Measurements from ENCODE around the gene DTNB.
"Not testable (repeated sequence)": the region's sequence is repeated elsewhere in the genome, so short reads cannot be mapped to it uniquely, and the experiment has no call there.

DTNB gene

DNA sequence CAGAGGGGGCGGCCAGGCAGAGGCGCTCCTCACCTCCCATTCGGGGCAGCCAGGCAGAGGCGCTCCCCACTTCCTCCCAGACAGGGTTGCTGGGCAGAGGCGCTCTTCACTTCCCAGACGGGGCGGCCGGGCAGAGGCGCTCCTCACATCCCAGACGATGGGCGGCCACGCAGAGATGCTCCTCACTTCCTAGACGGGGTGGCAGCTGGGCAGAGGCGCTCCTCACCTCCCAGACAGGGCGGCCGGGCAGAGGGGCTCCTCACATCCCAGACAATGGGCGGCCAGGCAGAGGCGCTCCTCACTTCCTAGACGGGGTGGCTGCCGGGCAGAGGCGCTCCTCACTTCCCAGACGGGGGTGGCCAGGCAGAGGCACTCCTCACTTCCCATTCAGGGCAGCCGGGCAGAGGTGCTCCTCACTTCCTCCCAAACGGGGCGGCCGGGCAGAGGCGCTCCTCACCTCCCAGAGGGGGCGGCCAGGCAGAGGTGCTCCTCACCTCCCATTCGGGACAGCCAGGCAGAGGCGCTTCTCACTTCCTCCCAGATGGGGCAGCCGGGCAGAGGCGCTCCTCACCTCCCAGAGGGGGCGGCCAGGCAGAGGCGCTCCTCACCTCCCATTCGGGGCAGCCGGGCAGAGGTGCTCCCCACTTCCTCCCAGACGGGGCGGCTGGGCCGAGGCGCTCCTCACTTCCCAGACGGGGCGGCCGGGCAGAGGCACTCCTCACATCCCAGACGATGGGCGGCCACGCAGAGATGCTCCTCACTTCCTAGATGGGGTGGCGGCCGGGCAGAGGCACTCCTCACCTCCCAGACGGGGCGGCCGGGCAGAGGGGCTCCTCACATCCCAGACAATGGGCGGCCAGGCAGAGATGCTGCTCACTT, 137.7 kb downstream of the DTNB start:
- H3K27ac ChIP-seq (ENCODE audit: low read length); H3K9me3 ChIP-seq (ENCODE audit: insufficient read depth, low read depth, low read length); H3K27me3 ChIP-seq (ENCODE audit: insufficient read depth, low read length); H3K4me1 ChIP-seq (ENCODE audit: insufficient read depth, low read length); H3K36me3 ChIP-seq (ENCODE audit: insufficient read depth, low read depth, low read length); H3K9ac ChIP-seq (ENCODE audit: low read depth, low read length); H3K4me3 ChIP-seq (ENCODE audit: low read length): not testable (repeated sequence)

DNA sequence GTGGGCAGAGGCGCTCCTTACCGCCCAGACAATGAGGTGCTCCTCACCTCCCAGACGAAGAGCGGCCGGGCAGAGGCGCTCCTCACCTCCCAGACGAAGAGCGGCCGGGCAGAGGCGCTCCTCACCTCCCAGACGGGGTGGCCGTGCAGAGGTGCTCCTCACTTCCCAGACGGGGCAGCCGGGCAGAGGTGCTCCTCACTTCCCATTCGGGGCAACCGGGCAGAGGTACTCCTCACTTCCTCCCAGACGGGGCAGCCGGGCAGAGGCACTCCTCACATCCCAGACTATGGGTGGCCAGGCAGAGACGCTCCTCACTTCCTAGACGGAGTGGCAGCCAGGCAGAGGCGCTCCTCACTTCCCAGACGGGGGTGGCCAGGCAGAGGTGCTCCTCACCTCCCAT, 138.4 kb downstream of the DTNB start:
- H3K4me1 ChIP-seq (ENCODE audit: insufficient read depth, low read length); H3K36me3 ChIP-seq (ENCODE audit: insufficient read depth, low read depth, low read length); H3K27me3 ChIP-seq (ENCODE audit: insufficient read depth, low read length); H3K27ac ChIP-seq (ENCODE audit: low read length); H3K9me3 ChIP-seq (ENCODE audit: insufficient read depth, low read depth, low read length); H3K4me3 ChIP-seq (ENCODE audit: low read length); H3K9ac ChIP-seq (ENCODE audit: low read depth, low read length): not testable (repeated sequence)

DNA sequence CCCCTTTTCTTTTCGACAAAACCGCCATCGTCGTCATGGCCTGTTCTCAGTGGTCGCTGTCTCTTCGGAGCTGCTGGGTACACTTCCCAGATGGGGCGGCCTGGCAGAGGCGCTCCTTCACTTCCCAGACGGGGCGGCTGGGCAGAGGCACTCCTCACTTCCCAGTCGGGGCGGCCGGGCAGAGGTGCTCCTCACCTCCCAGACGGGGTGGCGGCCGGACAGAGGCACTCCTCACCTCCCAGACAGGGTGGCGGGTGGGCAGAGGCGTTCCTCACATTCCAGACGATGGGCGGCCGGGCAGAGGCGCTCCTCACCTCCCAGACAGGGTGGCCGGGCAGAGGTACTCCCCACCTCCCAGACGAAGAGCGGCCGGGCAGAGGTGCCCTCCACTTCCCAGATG, 138.9 kb downstream of the DTNB start:
- no peak overlapping the region for H3K4me3 ChIP-seq (ENCODE audit: low read length)
- no peak overlapping the region for H3K9ac ChIP-seq (ENCODE audit: low read depth, low read length)
- H3K4me1 ChIP-seq (ENCODE audit: insufficient read depth, low read length): no peaks in the 10 kb centered on the region
- H3K36me3 ChIP-seq (ENCODE audit: insufficient read depth, low read depth, low read length): no peaks in the 10 kb centered on the region; the same call in 1 of the 2 replicates
- no peaks in the 10 kb centered on the region for H3K27me3 ChIP-seq (ENCODE audit: insufficient read depth, low read length)
- peaks cover 8% of the 10 kb centered on the region; the same call in 1 of the 2 replicates for H3K9me3 ChIP-seq (ENCODE audit: insufficient read depth, low read depth, low read length)
- H3K27ac ChIP-seq (ENCODE audit: low read length): no peak overlapping the region

DNA sequence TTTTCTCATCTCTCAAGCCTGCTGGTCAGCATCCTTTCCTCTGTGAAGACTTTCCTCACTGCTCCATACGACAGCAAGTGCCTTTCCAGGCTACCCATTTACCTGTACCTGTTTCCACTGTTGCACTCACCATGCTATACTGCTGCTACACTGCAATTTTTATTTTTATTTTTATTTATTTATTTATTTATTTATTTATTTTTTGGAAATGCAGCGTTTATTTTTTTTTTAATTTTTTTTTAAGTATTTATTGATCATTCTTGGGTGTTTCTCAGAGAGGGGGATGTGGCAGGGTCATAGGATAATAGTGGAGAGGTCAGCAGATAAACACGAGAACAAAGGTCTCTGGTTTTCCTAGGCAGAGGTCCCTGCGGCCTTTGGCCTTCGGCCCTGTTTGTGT, 139.6 kb downstream of the DTNB start:
- H3K27ac ChIP-seq (ENCODE audit: low read length); H3K9me3 ChIP-seq (ENCODE audit: insufficient read depth, low read depth, low read length); H3K4me3 ChIP-seq (ENCODE audit: low read length); H3K9ac ChIP-seq (ENCODE audit: low read depth, low read length); H3K27me3 ChIP-seq (ENCODE audit: insufficient read depth, low read length); H3K36me3 ChIP-seq (ENCODE audit: insufficient read depth, low read depth, low read length); H3K4me1 ChIP-seq (ENCODE audit: insufficient read depth, low read length): not testable (repeated sequence)

DNA sequence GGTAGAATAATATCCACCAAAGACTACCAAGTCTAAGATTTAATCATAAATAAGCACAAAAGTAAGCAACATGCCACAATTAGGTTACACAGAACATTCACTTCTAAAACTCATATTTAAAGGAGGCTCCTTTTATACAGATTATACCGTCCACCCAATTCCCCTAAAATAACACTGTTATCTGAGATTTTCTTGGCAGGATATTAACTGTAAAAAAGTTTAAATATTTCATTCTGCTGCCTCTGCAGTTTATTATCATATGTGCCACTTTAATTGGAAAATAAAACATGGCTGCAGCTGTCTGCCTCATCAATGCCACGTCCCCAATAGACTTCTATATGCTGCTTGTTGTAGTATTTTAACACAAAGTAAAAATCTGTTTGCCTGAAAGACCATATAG, 140.9 kb downstream of the DTNB start:
- H3K27ac ChIP-seq (ENCODE audit: low read length): no peak overlapping the region
- H3K27me3 ChIP-seq (ENCODE audit: insufficient read depth, low read length): no peaks in the 10 kb centered on the region
- H3K4me1 ChIP-seq (ENCODE audit: insufficient read depth, low read length): no peaks in the 10 kb centered on the region
- H3K9ac ChIP-seq (ENCODE audit: low read depth, low read length): no peak overlapping the region
- H3K9me3 ChIP-seq (ENCODE audit: insufficient read depth, low read depth, low read length): peaks cover 8% of the 10 kb centered on the region; the same call in 1 of the 2 replicates
- no peaks in the 10 kb centered on the region; the same call in 1 of the 2 replicates for H3K36me3 ChIP-seq (ENCODE audit: insufficient read depth, low read depth, low read length)
- H3K4me3 ChIP-seq (ENCODE audit: low read length): no peak overlapping the region

DNA sequence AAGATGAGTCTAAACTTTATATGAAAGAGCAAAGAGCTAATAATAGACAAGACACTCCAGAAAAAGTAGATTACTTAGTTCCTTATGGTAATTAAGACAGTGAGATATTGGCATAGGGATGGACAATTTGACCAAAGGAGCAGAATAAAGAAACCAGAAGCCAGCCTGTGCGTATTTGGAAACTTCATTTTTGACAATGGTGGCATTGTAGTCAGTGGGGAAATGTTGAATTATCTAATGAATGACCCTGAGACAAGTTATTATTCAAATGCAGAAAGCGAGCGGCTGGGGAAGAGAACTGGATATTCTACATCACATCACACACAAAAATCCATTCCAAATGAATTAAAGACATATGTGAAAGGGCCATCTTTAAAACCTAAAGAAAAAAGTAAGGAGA, 144.3 kb downstream of the DTNB start:
- Histone ChIP-seq H3K4me3 (ENCODE audit: low read length) (no peak overlapping the region), H3K27ac (ENCODE audit: low read length) (no peak overlapping the region), H3K4me1 (ENCODE audit: insufficient read depth, low read length) (no peaks in the 10 kb centered on the region), H3K9ac (ENCODE audit: low read depth, low read length) (no peak overlapping the region), H3K9me3 (ENCODE audit: insufficient read depth, low read depth, low read length) (no peaks in the 10 kb centered on the region), H3K36me3 (ENCODE audit: insufficient read depth, low read depth, low read length) (no peaks in the 10 kb centered on the region; the same call in 1 of the 2 replicates), H3K27me3 (ENCODE audit: insufficient read depth, low read length) (no peaks in the 10 kb centered on the region)

DNA sequence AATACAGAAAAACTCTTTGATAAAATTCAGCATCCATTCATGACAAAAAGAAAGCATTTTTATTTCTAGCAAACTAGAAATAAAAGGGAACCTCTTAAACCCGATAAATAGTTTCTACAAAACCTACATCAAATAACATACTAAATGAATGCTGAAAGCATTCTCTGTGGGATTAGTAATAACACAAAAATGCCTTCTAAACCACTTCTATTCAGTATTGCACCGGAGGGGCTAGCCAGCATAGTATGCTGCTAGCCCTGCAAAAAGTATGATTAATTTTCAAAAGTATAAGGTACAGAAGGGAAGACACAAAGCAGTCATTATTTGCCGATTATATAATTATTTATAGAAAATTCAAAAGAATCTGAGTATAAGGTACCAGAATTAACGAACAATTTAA, 145.2 kb downstream of the DTNB start:
- Histone ChIP-seq H3K27me3 (ENCODE audit: insufficient read depth, low read length) (no peaks in the 10 kb centered on the region), H3K9me3 (ENCODE audit: insufficient read depth, low read depth, low read length) (no peaks in the 10 kb centered on the region), H3K9ac (ENCODE audit: low read depth, low read length) (no peak overlapping the region), H3K4me3 (ENCODE audit: low read length) (no peak overlapping the region), H3K27ac (ENCODE audit: low read length) (no peak overlapping the region), H3K36me3 (ENCODE audit: insufficient read depth, low read depth, low read length) (no peaks in the 10 kb centered on the region; the same call in 1 of the 2 replicates), H3K4me1 (ENCODE audit: insufficient read depth, low read length) (no peaks in the 10 kb centered on the region)

DNA sequence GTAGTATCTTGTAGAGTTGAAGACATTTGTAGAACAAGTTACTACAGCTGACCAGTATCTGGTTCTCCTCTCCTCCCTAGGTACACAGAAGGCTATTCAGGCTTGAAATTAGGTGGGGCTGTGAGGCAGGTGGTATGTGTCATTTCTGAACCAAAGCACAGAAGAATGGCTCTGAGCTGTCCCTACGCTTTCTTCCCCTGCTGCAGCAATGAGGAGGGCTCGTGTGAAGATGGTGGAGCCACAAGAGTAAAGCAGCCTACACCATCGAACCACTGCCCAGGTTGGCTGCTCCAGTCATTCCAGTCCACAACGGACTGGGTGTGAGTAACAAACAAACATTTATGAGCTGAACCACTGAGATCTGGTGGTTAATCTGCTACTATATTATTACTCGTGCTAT, 148.9 kb downstream of the DTNB start:
- Histone ChIP-seq H3K9ac (ENCODE audit: low read depth, low read length) (no peak overlapping the region), H3K4me1 (ENCODE audit: insufficient read depth, low read length) (no peaks in the 10 kb centered on the region), H3K9me3 (ENCODE audit: insufficient read depth, low read depth, low read length) (no peaks in the 10 kb centered on the region), H3K4me3 (ENCODE audit: low read length) (no peak overlapping the region), H3K27me3 (ENCODE audit: insufficient read depth, low read length) (no peaks in the 10 kb centered on the region), H3K27ac (ENCODE audit: low read length) (no peak overlapping the region), H3K36me3 (ENCODE audit: insufficient read depth, low read depth, low read length) (no peaks in the 10 kb centered on the region; the same call in 1 of the 2 replicates)

DNA sequence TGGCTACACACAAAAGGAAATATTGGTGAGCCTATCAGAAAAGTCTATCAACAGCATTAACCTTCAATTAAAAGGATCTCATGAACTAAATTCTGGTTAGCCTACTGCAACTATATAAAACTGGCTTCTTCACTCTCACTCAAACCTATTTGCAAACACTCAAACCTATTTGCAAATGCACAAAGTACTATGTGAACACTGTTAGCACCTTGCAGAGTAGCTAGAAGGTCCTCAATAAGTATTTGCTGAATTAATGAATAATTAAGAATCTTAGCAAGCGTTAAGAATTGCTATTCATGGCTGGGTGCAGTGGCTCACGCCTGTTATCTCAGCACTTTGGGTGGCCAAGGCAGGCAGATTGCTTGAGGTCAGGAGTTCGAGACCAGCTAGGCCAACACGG, 150.3 kb downstream of the DTNB start:
- H3K36me3 ChIP-seq (ENCODE audit: insufficient read depth, low read depth, low read length): no peaks in the 10 kb centered on the region
- no peaks in the 10 kb centered on the region for H3K9me3 ChIP-seq (ENCODE audit: insufficient read depth, low read depth, low read length)
- no peak overlapping the region for H3K9ac ChIP-seq (ENCODE audit: low read depth, low read length)
- no peaks in the 10 kb centered on the region for H3K4me1 ChIP-seq (ENCODE audit: insufficient read depth, low read length)
- no peak overlapping the region for H3K27ac ChIP-seq (ENCODE audit: low read length)
- no peak overlapping the region for H3K4me3 ChIP-seq (ENCODE audit: low read length)
- no peaks in the 10 kb centered on the region for H3K27me3 ChIP-seq (ENCODE audit: insufficient read depth, low read length)

DNA sequence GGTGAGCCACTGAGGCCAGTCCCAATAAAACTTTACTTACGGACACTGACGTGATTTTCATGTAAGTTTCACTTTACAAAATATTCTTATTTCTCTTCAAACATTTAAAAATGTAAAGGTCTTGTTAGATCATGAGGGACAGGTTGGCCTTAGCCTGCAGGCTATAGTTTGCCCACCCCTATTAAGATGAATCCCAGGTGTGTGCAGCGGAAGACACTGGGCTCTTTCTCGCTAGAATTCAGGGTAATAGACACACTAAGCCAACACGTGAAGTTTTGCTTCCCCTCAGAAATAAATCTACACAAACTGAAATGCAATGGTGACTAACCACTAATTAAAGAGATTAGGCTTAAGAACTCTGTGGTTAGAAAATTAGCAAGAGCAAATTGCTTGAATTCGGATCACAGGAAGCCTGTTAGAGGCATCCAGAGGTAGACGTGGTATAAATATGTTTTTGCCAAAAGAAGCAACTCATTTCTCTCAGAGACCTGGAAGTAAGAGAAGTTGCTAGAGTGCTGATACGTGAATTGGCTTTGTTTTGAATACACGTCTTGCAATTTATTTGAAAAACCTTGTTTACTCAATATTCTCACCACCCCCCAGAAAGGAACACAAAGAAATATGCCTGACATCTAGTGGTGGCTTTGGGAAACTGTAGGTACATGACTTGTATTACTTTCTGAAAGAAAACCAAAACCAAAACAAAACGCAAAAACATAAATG, 151.6 kb downstream of the DTNB start:
- no peaks in the 10 kb centered on the region for H3K9me3 ChIP-seq (ENCODE audit: insufficient read depth, low read depth, low read length)
- no peaks in the 10 kb centered on the region for H3K36me3 ChIP-seq (ENCODE audit: insufficient read depth, low read depth, low read length)
- no peaks in the 10 kb centered on the region for H3K27me3 ChIP-seq (ENCODE audit: insufficient read depth, low read length)
- H3K4me3 ChIP-seq (ENCODE audit: low read length): no peak overlapping the region
- H3K9ac ChIP-seq (ENCODE audit: low read depth, low read length): no peak overlapping the region
- no peaks in the 10 kb centered on the region for H3K4me1 ChIP-seq (ENCODE audit: insufficient read depth, low read length)
- H3K27ac ChIP-seq (ENCODE audit: low read length): no peak overlapping the region

DNA sequence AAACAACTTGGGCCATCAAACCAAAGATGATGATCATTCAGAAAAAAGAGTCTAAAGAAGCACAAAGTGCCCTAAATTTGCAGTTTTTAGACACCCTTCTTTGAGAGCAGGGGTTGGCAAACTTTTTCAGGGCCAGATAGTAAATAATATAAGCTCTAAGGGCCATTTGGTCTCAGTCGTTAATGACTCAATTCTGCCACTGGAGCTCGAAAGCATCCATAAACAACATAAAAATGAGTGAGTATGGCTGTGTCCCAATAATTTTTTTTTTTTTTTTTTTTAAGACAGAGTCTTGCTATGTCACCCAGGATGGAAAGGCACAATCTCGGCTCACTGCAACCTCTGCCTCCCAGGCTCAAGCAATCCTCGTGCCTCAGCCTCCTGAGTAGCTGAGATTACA, 152.3 kb downstream of the DTNB start:
- Histone ChIP-seq H3K9ac (ENCODE audit: low read depth, low read length) (no peak overlapping the region), H3K4me1 (ENCODE audit: insufficient read depth, low read length) (no peaks in the 10 kb centered on the region), H3K9me3 (ENCODE audit: insufficient read depth, low read depth, low read length) (no peaks in the 10 kb centered on the region)

DNA sequence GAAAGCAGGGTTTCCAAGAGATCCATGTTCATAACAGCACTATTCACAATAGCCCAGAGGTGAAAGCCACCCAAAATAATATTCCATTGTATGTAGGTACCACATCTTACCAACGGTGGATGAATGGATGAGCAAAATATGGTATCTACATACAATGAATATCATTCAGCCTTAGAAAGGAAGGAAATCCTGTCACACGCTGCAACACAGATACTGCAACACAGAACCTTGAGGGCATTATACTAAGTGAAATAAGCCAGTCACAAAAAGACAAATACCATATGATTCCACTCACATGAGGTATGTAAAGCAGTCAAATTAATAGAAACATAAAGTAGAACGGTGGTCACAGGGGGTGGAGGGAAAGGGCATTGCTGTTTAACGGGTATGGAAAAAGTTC, 155.7 kb downstream of the DTNB start:
- H3K27me3 ChIP-seq (ENCODE audit: insufficient read depth, low read length): no peaks in the 10 kb centered on the region
- no peaks in the 10 kb centered on the region for H3K36me3 ChIP-seq (ENCODE audit: insufficient read depth, low read depth, low read length)
- H3K4me3 ChIP-seq (ENCODE audit: low read length): no peak overlapping the region

More for the DNA sequence above, 152.3 kb downstream of the DTNB start:
- no peaks in the 10 kb centered on the region for H3K36me3 ChIP-seq (ENCODE audit: insufficient read depth, low read depth, low read length)
- no peak overlapping the region for H3K4me3 ChIP-seq (ENCODE audit: low read length)
- H3K27me3 ChIP-seq (ENCODE audit: insufficient read depth, low read length): no peaks in the 10 kb centered on the region
- H3K27ac ChIP-seq (ENCODE audit: low read length): no peak overlapping the region

More for the DNA sequence above, 155.7 kb downstream of the DTNB start:
- Histone ChIP-seq H3K9ac (ENCODE audit: low read depth, low read length) (no peak overlapping the region), H3K4me1 (ENCODE audit: insufficient read depth, low read length) (no peaks in the 10 kb centered on the region), H3K9me3 (ENCODE audit: insufficient read depth, low read depth, low read length) (no peaks in the 10 kb centered on the region), H3K27ac (ENCODE audit: low read length) (no peak overlapping the region)

Measured in iPS-20b (cell line).